A549 treated with GW870086 at 1 μM for 4 hours (cell line): ENCODE measurements around the gene ZPBP2. TPM values are rescaled to one million over a fixed set of nuclear protein-coding genes. Genes with fewer than 3 reads are reported as not detected.

ENCODE experiments used
- total RNA-seq: library from RNA; stranded (reverse); fragments of 200-300 nt; extraction: Qiagen RNA extraction; gene quantifications from 5 replicates; pipeline ENCODE4 v1.2.3, GENCODE V29; 2022; ENCODE audit warnings: low read depth

ZPBP2 gene
- total RNA-seq, result not detected in 5 replicates

GRCh38 chr17:39867880-39868553, at the start of gene ZPBP2:
TSS of gene ZPBP2 (plus strand) at chr17:39868202. CDS start at chr17:39868355, 153 bp downstream.

GRCh38 chr17:39863918-39864746, 3.9 kb upstream of the ZPBP2 start, which contains the start of gene IKZF3:
TSS of gene IKZF3 (minus strand) at chr17:39864312. CDS start at chr17:39864126, 186 bp downstream.

Other genes starting within 250 kb of the ZPBP2 start
- 0.14 TPM in 1 of 5 replicates, not detected in the others for gene PPP1R1B, start 241.2 kb upstream of the ZPBP2 start, total RNA-seq
- 52.3 to 59.0 TPM (median 54.0 TPM) in 5 replicates for gene STARD3, start 231.1 kb upstream of the ZPBP2 start, total RNA-seq
- gene TCAP, start 202.9 kb upstream of the ZPBP2 start, total RNA-seq, result 0.72 to 1.5 TPM (median 1.1 TPM) in 5 replicates
- gene PNMT, start 199.7 kb upstream of the ZPBP2 start, total RNA-seq, result 0.20 to 0.23 TPM in 2 of 5 replicates, not detected in the others
- gene PGAP3, start 180.1 kb upstream of the ZPBP2 start, total RNA-seq, result 6.6 to 8.9 TPM (median 8.5 TPM) in 5 replicates
- gene ERBB2, start 168.1 kb upstream of the ZPBP2 start, total RNA-seq, result 25.6 to 35.1 TPM (median 32.4 TPM) in 5 replicates
- 85.3 to 102 TPM (median 94.6 TPM) in 5 replicates for gene MIEN1, start 137.7 kb upstream of the ZPBP2 start, total RNA-seq
- gene GRB7, start 130.3 kb upstream of the ZPBP2 start, total RNA-seq, result 2.8 to 5.0 TPM (median 4.2 TPM) in 5 replicates
- not detected in 5 replicates for gene IKZF3, start 3.9 kb upstream of the ZPBP2 start, total RNA-seq
- gene GSDMB, start 50.4 kb downstream of the ZPBP2 start, total RNA-seq, result 1.6 to 3.1 TPM (median 2.4 TPM) in 5 replicates
- gene ORMDL3, start 59.4 kb downstream of the ZPBP2 start, total RNA-seq, result 36.6 to 48.2 TPM (median 41.9 TPM) in 5 replicates
- not detected in 5 replicates for gene LRRC3C, start 59.5 kb downstream of the ZPBP2 start, total RNA-seq
- gene GSDMA, start 94.8 kb downstream of the ZPBP2 start, total RNA-seq, result not detected in 5 replicates
- gene PSMD3, start 112.6 kb downstream of the ZPBP2 start, total RNA-seq, result 150 to 178 TPM (median 172 TPM) in 5 replicates
- gene CSF3, start 147.2 kb downstream of the ZPBP2 start, total RNA-seq, result 0.16 to 0.69 TPM (median 0.48 TPM) in 5 replicates
- gene MED24, start 186.2 kb downstream of the ZPBP2 start, total RNA-seq, result 45.6 to 57.3 TPM (median 54.6 TPM) in 5 replicates
- 17.8 to 25.3 TPM (median 23.9 TPM) in 5 replicates for gene THRA, start 194.8 kb downstream of the ZPBP2 start, total RNA-seq
- 8.6 to 11.3 TPM (median 10.7 TPM) in 5 replicates for gene NR1D1, start 232.4 kb downstream of the ZPBP2 start, total RNA-seq